HG03575 (cell line): ENCODE data around the gene MEGF9.

ENCODE experiments used
- ATAC-seq: cut with Tn5 transposase; IDR thresholded peaks from one replicate; pipeline ENCODE4 v1.9.1; 2021; ENCODE audit not compliant: unreplicated experiment, insufficient number of reproducible peaks, low FRiP score; ENCODE audit errors: extremely low read depth

Gene MEGF9

DNA sequence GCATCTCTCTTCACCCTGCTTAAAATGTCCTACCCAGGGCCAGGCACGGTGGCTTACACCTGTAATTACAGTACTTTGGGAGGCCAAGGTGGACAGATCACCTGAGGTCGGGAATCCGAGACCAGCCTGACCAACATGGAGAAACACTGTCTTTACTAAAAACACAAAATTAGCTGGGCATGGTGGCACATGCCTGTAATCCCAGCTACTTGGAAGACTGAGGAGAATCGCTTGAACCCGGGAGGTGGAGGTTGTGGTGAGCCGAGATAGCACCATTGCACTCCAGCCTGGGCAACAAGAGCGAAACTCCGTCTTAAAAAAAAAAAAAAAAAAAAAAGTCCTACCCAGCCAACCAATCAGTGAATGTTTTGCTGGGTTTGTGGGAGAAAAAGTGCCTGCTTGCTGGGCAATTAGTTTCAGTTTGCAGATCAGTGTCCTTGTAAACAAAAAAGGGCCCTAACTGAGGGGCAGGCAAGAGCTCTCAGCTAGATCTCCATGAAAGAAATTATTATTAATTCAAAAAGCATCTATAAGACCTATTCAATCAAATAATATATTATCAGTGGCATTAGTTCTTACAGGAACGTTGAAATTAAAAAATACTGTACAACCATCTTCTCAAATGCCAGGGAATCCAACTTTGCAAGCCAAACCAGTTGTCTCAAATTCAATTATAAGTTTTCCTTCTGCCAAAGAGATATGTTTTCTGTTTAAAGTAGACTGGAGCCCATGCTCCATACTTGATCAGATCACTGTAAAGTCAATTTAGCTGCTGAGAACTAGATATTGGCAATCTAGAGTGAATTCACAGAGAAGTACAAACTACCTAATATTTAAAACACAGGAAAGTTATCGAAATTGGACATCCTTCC lies 3.9 kb downstream of the MEGF9 start:
- ATAC-seq, result no peak

GRCh38 chr9:120708526-120709224 lies 5.6 kb downstream of the MEGF9 start:
- ATAC-seq, result no peak

GRCh38 chr9:120707170-120707569 lies 7.1 kb downstream of the MEGF9 start:
- ATAC-seq, result no peak

GRCh38 chr9:120705174-120705573 lies 9.1 kb downstream of the MEGF9 start:
- ATAC-seq, result no peak

GRCh38 chr9:120702075-120702474 lies 12.2 kb downstream of the MEGF9 start:
- ATAC-seq, result no peak

DNA sequence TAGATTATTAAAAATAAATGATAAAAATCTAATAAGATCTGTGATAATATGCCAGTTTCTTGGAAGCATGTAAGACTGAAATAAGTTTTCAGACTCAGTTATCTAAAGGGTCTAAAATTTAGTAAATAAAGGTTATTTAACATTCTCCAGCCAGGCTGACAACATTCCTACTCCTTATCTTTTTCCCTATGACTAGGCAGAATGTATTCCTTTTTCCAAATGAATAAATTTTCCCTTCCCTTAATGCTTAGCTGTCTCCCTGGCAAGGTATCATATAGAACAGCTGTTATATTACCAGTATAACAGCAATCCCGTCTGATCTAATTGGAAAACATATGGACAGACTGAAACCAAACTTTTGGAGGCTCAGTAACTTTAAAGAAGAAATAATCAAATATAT lies 13.0 kb downstream of the MEGF9 start:
- ATAC-seq, result no peak

DNA sequence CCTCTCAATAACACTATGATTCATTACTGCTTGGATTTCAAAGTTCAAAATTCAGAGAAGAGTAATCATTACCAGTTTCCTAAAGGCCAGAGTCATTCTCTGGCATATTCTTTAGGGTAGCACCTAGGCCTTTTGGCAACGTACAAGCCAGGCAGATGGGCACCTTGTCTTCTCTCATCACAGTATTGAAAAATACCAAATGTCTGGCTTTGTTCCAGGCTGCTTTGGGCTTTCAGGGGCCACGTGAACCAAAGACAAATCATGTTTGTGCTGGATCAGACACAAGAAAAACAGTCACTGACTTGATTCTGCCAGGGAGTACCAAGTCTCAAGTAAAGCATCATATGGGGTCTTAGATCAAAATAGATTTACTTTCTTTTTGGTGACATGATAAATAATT lies 15.5 kb downstream of the MEGF9 start:
- ATAC-seq, result no peak

GRCh38 chr9:120697448-120697847 lies 16.8 kb downstream of the MEGF9 start:
- ATAC-seq, result no peak

GRCh38 chr9:120696551-120697230 lies 17.6 kb downstream of the MEGF9 start:
- no peak for ATAC-seq

DNA sequence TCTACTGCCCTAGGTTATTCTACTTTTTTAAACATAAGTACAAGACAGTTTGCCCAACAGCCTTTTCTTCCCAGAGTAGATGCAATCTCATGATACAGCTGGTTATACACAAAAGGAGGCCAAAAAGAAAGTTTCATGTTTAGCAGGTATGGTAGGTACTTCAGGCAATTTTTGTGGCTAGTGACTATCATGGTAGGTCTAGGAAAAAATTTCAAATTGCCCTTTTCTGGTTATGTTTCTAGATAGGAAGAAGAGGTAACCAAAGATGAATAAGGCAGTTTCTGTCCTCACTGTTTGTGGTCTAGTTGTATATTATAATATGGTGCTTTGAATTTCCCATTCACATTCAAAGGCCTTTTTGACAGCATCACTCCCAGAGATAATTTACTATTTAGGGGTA lies 19.7 kb downstream of the MEGF9 start:
- no peak for ATAC-seq

DNA sequence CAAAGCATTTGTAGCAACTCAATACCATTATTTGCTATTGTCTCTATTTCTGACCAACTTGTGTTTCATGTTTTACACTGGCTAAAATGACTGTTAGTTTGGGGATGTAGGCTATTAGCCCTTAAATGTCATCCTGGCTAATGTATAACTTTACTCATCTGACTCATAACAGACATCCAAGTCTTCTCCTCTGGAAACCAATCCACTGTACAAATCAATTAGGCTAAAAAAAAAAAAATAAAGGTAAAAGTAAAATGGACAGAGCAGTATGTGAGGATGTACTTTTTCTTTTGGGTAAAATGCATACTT lies 20.6 kb downstream of the MEGF9 start:
- no peak for ATAC-seq

- peak; percentile 57 for ATAC-seq
Measured at GRCh38 chr9:120692901-120693699, 21.2 kb downstream of the MEGF9 start.

- no peak for ATAC-seq
Measured at GRCh38 chr9:120690372-120690771, 23.9 kb downstream of the MEGF9 start.

DNA sequence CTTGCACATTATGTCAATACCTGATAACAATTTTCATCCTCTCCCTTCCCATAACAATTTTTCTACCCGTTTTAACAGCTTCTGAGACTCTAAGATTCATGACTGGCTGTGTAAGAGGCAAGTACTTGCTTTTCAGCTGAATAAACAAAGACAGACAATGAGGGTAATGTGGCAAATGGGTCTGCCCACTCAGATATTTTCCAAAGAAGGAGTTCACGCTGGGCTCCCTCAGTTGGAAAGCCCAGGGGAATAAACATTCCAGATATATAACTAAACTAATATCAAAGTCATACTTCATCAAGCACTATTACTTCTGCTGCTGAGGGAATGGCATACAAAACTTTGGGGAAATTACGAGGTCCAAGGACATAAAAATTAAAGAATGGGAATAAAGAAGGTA lies 24.4 kb downstream of the MEGF9 start:
- ATAC-seq, result no peak

- no peak for ATAC-seq
Measured at GRCh38 chr9:120688758-120689157, 25.5 kb downstream of the MEGF9 start.

DNA sequence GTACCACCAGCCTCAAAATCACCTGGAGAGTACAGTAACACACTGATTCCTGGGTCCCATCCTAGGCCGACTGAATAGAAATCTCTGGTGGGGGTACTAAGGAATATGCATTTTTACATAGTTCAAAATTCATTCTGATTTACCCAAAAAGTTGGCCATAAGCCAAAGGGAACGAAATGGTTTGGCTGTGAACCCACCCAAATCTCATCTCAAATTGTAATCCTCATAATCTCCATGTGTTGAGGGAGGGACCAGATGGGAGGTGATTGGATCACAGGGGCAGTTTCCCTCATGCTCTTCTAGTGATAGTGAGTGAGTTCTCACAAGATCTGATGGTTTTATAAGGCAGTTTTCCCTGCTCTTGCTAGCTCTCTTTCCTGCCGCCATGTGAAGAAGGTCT lies 31.1 kb downstream of the MEGF9 start:
- ATAC-seq, result no peak

DNA sequence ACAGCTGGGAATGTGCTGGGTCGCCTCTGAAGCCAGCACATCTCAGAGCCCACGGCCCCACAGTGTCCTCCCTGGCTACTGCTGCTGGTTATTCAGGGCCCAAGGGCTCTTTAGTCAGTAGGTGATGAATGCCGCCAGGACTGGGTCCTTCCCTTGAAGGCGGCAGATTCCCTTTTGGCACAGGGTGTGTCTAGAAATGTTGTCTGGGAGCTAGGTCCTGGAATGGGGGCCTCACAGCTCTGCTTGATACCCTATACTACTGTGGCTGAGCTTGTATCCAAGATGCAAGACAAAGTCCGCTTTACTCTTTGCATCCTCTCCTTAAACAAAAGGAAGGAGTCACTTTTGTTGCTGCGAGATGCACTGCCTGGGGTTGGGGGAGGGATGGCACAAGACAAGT lies 33.1 kb downstream of the MEGF9 start:
- no peak for ATAC-seq

GRCh38 chr9:120680579-120680978 lies 33.7 kb downstream of the MEGF9 start:
- no peak for ATAC-seq

DNA sequence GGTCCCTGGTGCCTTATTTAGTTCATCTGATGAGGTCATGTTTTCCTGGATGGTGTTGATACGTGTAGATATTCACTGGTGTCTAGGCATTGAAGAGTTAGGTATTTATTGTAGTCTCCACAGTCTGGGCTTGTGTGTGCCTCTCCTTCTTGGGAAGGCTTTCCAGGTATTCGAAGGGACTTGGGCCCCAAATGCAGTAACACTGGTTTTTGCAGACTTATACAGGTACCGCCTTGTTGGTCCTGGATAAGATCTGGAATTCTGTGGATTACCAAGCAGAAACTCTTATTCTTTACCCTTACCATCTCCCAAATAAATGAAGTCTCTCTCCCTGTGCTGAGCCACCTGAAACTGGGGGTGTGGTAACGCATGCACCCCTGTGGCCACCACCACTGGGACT lies 34.1 kb downstream of the MEGF9 start:
- ATAC-seq, result no peak
